GM12878 (cell line): ENCODE results near the gene NPW. TPM values are rescaled to one million over a fixed set of nuclear protein-coding genes. Genes with fewer than 3 reads are reported as not detected.

Experiments used
- ATAC-seq: fragments of 200-7000 bp; cut with Tn5 transposase; 3 replicates; pipeline ENCODE4 v1.9.1; 2020; ENCODE audit warnings: mild to moderate bottlenecking, moderate library complexity
- BruUV-seq: library from RNA; stranded (reverse); fragments of 400-500 nt; replicated peaks from 2 replicates; lab custom pipeline; 2021; lab: Mats Ljungman, UMichigan
- CTCF ChIA-PET: fragments of 300-600 bp; sonication (Branson Sonifier 250); formaldehyde crosslinking; extraction: SDS; loops from one replicate; lab custom pipeline; 2021; ENCODE audit warnings: inconsistent platforms; lab: Yijun Ruan, JAX
- POLR2A ChIA-PET: fragments of 350-600 bp; formaldehyde crosslinking; extraction: SDS; loops from one replicate; lab custom pipeline; 2021; ENCODE audit warnings: inconsistent platforms; lab: Charles Lee
- RAD21 ChIA-PET: fragments of 300-600 bp; sonication (Branson Sonifier 250); formaldehyde crosslinking; loops from one replicate; lab custom pipeline; 2023; ENCODE audit warnings: antibody characterized with exemption; ENCODE audit not compliant: unreplicated experiment; lab: Charles Lee
- SMC1A ChIA-PET: fragments of 300-600 bp; sonication (Branson Sonifier 250); formaldehyde crosslinking; loops from one replicate; lab custom pipeline; 2023; ENCODE audit not compliant: unreplicated experiment, uncharacterized antibody; lab: Charles Lee
- DNase-seq: peaks from one replicate; pipeline ENCODE4 v3.0.0-alpha.2; 2011; ENCODE audit warnings: low read depth, low spot score
- FAIRE-seq: peaks from 3 replicates; lab custom pipeline; 2011; peaks lifted over from hg19 to GRCh38; lab: Jason Lieb, UNC
- H2AFZ ChIP-seq: 2 replicates; pipeline ENCODE4 v1.6.0; 2011; ENCODE audit warnings: low read depth, low read length, control low read depth; ENCODE audit not compliant: control insufficient read depth
- H3K27ac ChIP-seq: 2 replicates; pipeline ENCODE4 v1.5.1; 2011; ENCODE audit warnings: control low read depth; ENCODE audit not compliant: control insufficient read depth, insufficient read depth
- H3K27me3 ChIP-seq, 2 experiments: replicated peaks in 1 of 2; 2 replicates each; pipeline versions ENCODE4 v1.6.0 to v1.6.1; 2011; ENCODE audit warnings: low read length in 1 of 2; ENCODE audit not compliant: control insufficient read depth in 2 of 2, insufficient read depth in 2 of 2
- H3K36me3 ChIP-seq, 2 experiments: 2 replicates each; pipeline ENCODE4 v1.5.1; 2011; ENCODE audit warnings: low read length in 1 of 2; ENCODE audit not compliant: control insufficient read depth in 2 of 2, insufficient read depth in 2 of 2
- H3K4me1 ChIP-seq: 2 replicates; pipeline ENCODE4 v1.6.1; 2011; ENCODE audit warnings: mild to moderate bottlenecking, low read length, moderate library complexity, mixed read lengths; ENCODE audit not compliant: control insufficient read depth, insufficient read depth
- H3K4me2 ChIP-seq: 2 replicates; pipeline ENCODE4 v1.6.0; 2011; ENCODE audit warnings: control low read depth; ENCODE audit not compliant: control insufficient read depth, insufficient read depth
- H3K4me3 ChIP-seq: fragments of 200-600 bp; sonication (generic); 2 replicates; pipeline ENCODE4 v1.5.1; 2016
- H3K79me2 ChIP-seq: 2 replicates; pipeline ENCODE4 v1.6.0; 2011; ENCODE audit warnings: low read length; ENCODE audit not compliant: control insufficient read depth, insufficient read depth
- H3K9ac ChIP-seq: 2 replicates; pipeline ENCODE4 v1.8.0; 2011; ENCODE audit warnings: low read length, control low read depth, mixed read lengths; ENCODE audit not compliant: control insufficient read depth, insufficient read depth
- H3K9me3 ChIP-seq: replicated peaks from 3 replicates; pipeline ENCODE4 v1.5.1; 2011; ENCODE audit warnings: mild to moderate bottlenecking, low read length; ENCODE audit not compliant: control insufficient read depth, insufficient read depth
- H4K20me1 ChIP-seq: 2 replicates; pipeline ENCODE4 v1.6.0; 2011; ENCODE audit not compliant: control insufficient read depth, insufficient read depth
- BCL11A ChIP-seq: IDR thresholded peaks from 2 replicates; pipeline ENCODE4 v1.6.1; 2011; ENCODE audit warnings: low read depth, low read length
- CBFB ChIP-seq: IDR thresholded peaks from 2 replicates; pipeline ENCODE4 v1.6.1; 2016; ENCODE audit warnings: antibody characterized with exemption, low read depth
- CBX3 ChIP-seq: fragments of 200-600 bp; sonication (generic); IDR thresholded peaks from 2 replicates; pipeline ENCODE4 v1.6.1; 2016; ENCODE audit warnings: low read depth, borderline replicate concordance
- CUX1 ChIP-seq: IDR thresholded peaks from 2 replicates; pipeline ENCODE4 v1.6.1; 2012; ENCODE audit warnings: improper control_type of control experiment, low read depth, low read length; ENCODE audit not compliant: insufficient replicate concordance
- EGR1 ChIP-seq, 2 experiments: IDR thresholded peaks; 1 replicate in 1 of 2; 2 replicates in 1 of 2; pipeline ENCODE4 v1.6.1; 2011 to 2012; ENCODE audit warnings: low read depth in 2 of 2, low read length in 2 of 2, borderline replicate concordance in 1 of 2, mild to moderate bottlenecking in 1 of 2, moderate library complexity in 1 of 2
- FOS ChIP-seq: IDR thresholded peaks from 3 replicates; pipeline ENCODE4 v1.6.1; 2011; ENCODE audit warnings: borderline replicate concordance; ENCODE audit not compliant: insufficient read length; ENCODE audit errors: extremely low read depth
- IRF3 ChIP-seq: fragments of 450-650 bp; IDR thresholded peaks from 2 replicates; pipeline ENCODE4 v1.6.1; 2014; ENCODE audit warnings: mild to moderate bottlenecking
- RAD51 ChIP-seq: fragments of 450-650 bp; IDR thresholded peaks from 2 replicates; pipeline ENCODE4 v1.6.1; 2016; ENCODE audit warnings: moderate library complexity, mild to moderate bottlenecking, inconsistent platforms
- SKIL ChIP-seq: fragments of 450-650 bp; IDR thresholded peaks from 2 replicates; pipeline ENCODE4 v1.6.1; 2017; ENCODE audit warnings: mild to moderate bottlenecking, low read depth, inconsistent platforms; ENCODE audit not compliant: poor library complexity, severe bottlenecking
- SPI1 ChIP-seq: IDR thresholded peaks from 2 replicates; pipeline ENCODE4 v1.6.1; 2011; ENCODE audit warnings: low read depth, mild to moderate bottlenecking, low read length, moderate library complexity, borderline replicate concordance; ENCODE audit not compliant: insufficient read depth
- USF2 ChIP-seq: IDR thresholded peaks from 2 replicates; pipeline ENCODE4 v1.6.1; 2011; ENCODE audit warnings: low read depth, low read length, improper control_type of control experiment, borderline replicate concordance
- WGBS: methylation state at CpG from one replicate; pipeline ENCODE4 v1.1.6; 2016; ENCODE audit warnings: low lambda C conversion rate; ENCODE audit not compliant: insufficient replicate concordance, insufficient coverage; ENCODE audit errors: missing lambda C conversion rate; 5-methylcytosine and 5-hydroxymethylcytosine counted together
- in situ Hi-C: fragments of 300-500 bp; cut with MboI; formaldehyde crosslinking; loops from 9 replicates; pipeline ENCODE4 v1.14.3; 2018; ENCODE audit warnings: mixed read lengths
- intact Hi-C: fragments of 100-400 bp; cut with micrococcal nuclease; formaldehyde crosslinking; loops from one replicate; pipeline ENCODE4 v1.14.2; 2022; ENCODE audit not compliant: unreplicated experiment
- polyA plus RNA-seq, 11 experiments: library from polyadenylated mRNA; depleted of rRNA in 4 of 11; unstranded in 6 of 11; stranded (reverse) in 5 of 11; fragments of >200 nt; fragmentation: Nextera tagmentation in 4 of 11; fragmentation: Illumina TruSeq in 1 of 11; extraction: Ambion mirVana in 4 of 11; extraction: Trizol in 1 of 11; gene quantifications; 1 replicate in 1 of 11; 2 replicates in 10 of 11; pipeline versions ENCODE4 v1.2.1 to v1.2.3, GENCODE V29; 2011 to 2016; ENCODE audit warnings: inconsistent platforms in 2 of 11, missing spikeins in 2 of 11, low read depth in 1 of 11
- total RNA-seq, 4 experiments: library from RNA; depleted of rRNA in 3 of 4; stranded (reverse); fragments of >200 nt in 3 of 4; fragmentation: Illumina TruSeq in 1 of 4; extraction: Trizol in 1 of 4; gene quantifications; 2 replicates each; pipeline versions ENCODE4 v1.2.1 to v1.2.3, GENCODE V29; 2013 to 2021

Gene NPW
- total and polyA plus RNA-seq, 10 of the 15 experiments (the other 5 are each of a cell fraction or from before 2014, with no cell fraction given) = 0.23 to 2.5 (median 0.98) TPM; not detected in 4

- no peak for TF ChIP-seq CUX1
- TF ChIP-seq EGR1 (IDR thresholded peaks at IDR 0.05; ENCODE audit: borderline replicate concordance in 1 of 2, low read depth in 2 of 2, low read length in 2 of 2) = no peak
Measured at GRCh38 chr16:2057438-2057837, 37.9 kb downstream of the NPW start (continued).

- Histone ChIP-seq H3K27me3 (no peaks in the 10 kb centered on the region), H3K4me3 (no peak overlapping the region), H3K4me1 (no peaks in the 10 kb centered on the region), H3K79me2 (no peaks in the 10 kb centered on the region), H3K9me3 (no peaks in the 10 kb centered on the region), H2AFZ (no peak overlapping the region), H3K9ac (no peak overlapping the region), H3K4me2 (no peak overlapping the region), H3K27ac (no peak overlapping the region), H4K20me1 (no peaks in the 10 kb centered on the region), H3K36me3 (peaks cover 2 to 7% of the 10 kb centered on the region in 2 experiments; a peak in 2 of 4 replicates)
- ChIA-PET SMC1A (no interaction called here), RAD21 (no interaction called here), CTCF (no interaction called here), POLR2A (no interaction called here)
- 87% methylated on average over 13 of the region's 13 CpGs for whole genome bisulfite sequencing
- FAIRE-seq (no peak), DNase-seq (no peak), ATAC-seq (no peak)
- in situ Hi-C loops (no loop called here), intact Hi-C loops (no loop called here)
- BruUV-seq = no TSS peak
- TF ChIP-seq BCL11A (no peak), USF2 (no peak), SPI1 (no peak), CBFB (no peak), FOS (no peak), SKIL (no peak), CBX3 (no peak), IRF3 (no peak), RAD51 (no peak)
Measured at GRCh38 chr16:2058420-2058819, 38.8 kb downstream of the NPW start.
